ENCODE data around the gene RAE1. TPM values are rescaled to one million over a fixed set of nuclear protein-coding genes. Genes with fewer than 3 reads are reported as not detected.
A peak's percentile ranks its signal among the peaks of the same experiment; 100 is the strongest.

RAE1 gene
- total RNA-seq, 3 donors from 2014 or later, result 13.8 to 26.9 (median 17.4) TPM

- H3K27ac ChIP-seq, result peak overlapping the region; percentile 65 to 77
- H3K9me3 ChIP-seq, result no peaks in the 10 kb centered on the region
- no peaks in the 10 kb centered on the region for H3K27me3 ChIP-seq
- H3K4me1 ChIP-seq, result peaks cover 5 to 31% of the 10 kb centered on the region in 2 donors
- intact Hi-C loops (cut with DNase I; ENCODE audit: low total_unique reads), result loop anchor here (10.0 kb wide), 1 partner anchor 97 kb away; no protein-coding TSS in a partner anchor
- DNase-seq (ENCODE audit: low spot score in 2 of 2), result no peak
- TF ChIP-seq POLR2A (IDR thresholded peaks at IDR 0.05), result no peak
- TF ChIP-seq POLR2AphosphoS5 (IDR thresholded peaks at IDR 0.05), result no peak
- TF ChIP-seq CTCF (IDR thresholded peaks at IDR 0.05), result no peak
- H3K36me3 ChIP-seq, result no peaks in the 10 kb centered on the region
- no peak overlapping the region for H3K4me3 ChIP-seq
Measured at GRCh38 chr20:57397693-57398108, 46.6 kb downstream of the RAE1 start.

GRCh38 chr20:57398231-57398821 is 47.3 kb downstream of the RAE1 start:
- Histone ChIP-seq H3K36me3 (no peaks in the 10 kb centered on the region), H3K9me3 (no peaks in the 10 kb centered on the region), H3K27ac (peak overlapping the region; percentile 65 to 77), H3K4me3 (peak overlapping the region in 2 of 3 donors; percentile 14 to 52), H3K27me3 (no peaks in the 10 kb centered on the region), H3K4me1 (peaks cover 5 to 31% of the 10 kb centered on the region in 2 donors)
- DNase-seq (ENCODE audit: low spot score in 2 of 2), result peak in 1 of 2 donors; percentile 70
- intact Hi-C loops (cut with DNase I; ENCODE audit: low total_unique reads), result loop anchor here (10.0 kb wide), 1 partner anchor 96 kb away; no protein-coding TSS in a partner anchor
- TF ChIP-seq CTCF (IDR thresholded peaks at IDR 0.05) (no peak), POLR2A (IDR thresholded peaks at IDR 0.05) (no peak), POLR2AphosphoS5 (IDR thresholded peaks at IDR 0.05) (no peak)

GRCh38 chr20:57398901-57399535 is 48.0 kb downstream of the RAE1 start:
- H3K27me3 ChIP-seq, result no peaks in the 10 kb centered on the region
- intact Hi-C loops (cut with DNase I; ENCODE audit: low total_unique reads), result loop anchor here (10.0 kb wide), 1 partner anchor 96 kb away; no protein-coding TSS in a partner anchor
- no peaks in the 10 kb centered on the region for H3K9me3 ChIP-seq
- H3K4me1 ChIP-seq, result peaks cover 5 to 31% of the 10 kb centered on the region in 2 donors
- H3K4me3 ChIP-seq, result peak overlapping the region in 1 of 3 donors; percentile 52
- H3K36me3 ChIP-seq, result no peaks in the 10 kb centered on the region
- no peak for TF ChIP-seq POLR2AphosphoS5 (IDR thresholded peaks at IDR 0.05)
- no peak for TF ChIP-seq POLR2A (IDR thresholded peaks at IDR 0.05)
- TF ChIP-seq CTCF (IDR thresholded peaks at IDR 0.05), result no peak
- no peak for DNase-seq (ENCODE audit: low spot score in 2 of 2)
- peak overlapping the region; percentile 65 to 77 for H3K27ac ChIP-seq

- DNase-seq (ENCODE audit: low spot score in 2 of 2), result no peak
- TF ChIP-seq POLR2A (IDR thresholded peaks at IDR 0.05) (no peak), POLR2AphosphoS5 (IDR thresholded peaks at IDR 0.05) (no peak), CTCF (IDR thresholded peaks at IDR 0.05) (no peak)
- Histone ChIP-seq H3K4me3 (peak overlapping the region in 1 of 3 donors; percentile 29), H3K27me3 (no peaks in the 10 kb centered on the region), H3K36me3 (no peaks in the 10 kb centered on the region), H3K9me3 (no peaks in the 10 kb centered on the region), H3K4me1 (peaks cover 5 to 31% of the 10 kb centered on the region in 2 donors), H3K27ac (peak overlapping the region; percentile 65 to 77)
- intact Hi-C loops (cut with DNase I; ENCODE audit: low total_unique reads), result loop anchor here (10.0 kb wide), 1 partner anchor 95 kb away; no protein-coding TSS in a partner anchor
Measured at GRCh38 chr20:57399587-57400155, 48.6 kb downstream of the RAE1 start.

All from breast epithelium (tissue), 4 donors.